ENCODE measurements around the gene NEUROG3. TPM values are rescaled to one million over a fixed set of nuclear protein-coding genes. Genes with fewer than 3 reads are reported as not detected.

Gene NEUROG3
- total RNA-seq, 3 donors from 2014 or later (not counting 1 experiment from before 2014, with no cell fraction given) = not detected

DNA sequence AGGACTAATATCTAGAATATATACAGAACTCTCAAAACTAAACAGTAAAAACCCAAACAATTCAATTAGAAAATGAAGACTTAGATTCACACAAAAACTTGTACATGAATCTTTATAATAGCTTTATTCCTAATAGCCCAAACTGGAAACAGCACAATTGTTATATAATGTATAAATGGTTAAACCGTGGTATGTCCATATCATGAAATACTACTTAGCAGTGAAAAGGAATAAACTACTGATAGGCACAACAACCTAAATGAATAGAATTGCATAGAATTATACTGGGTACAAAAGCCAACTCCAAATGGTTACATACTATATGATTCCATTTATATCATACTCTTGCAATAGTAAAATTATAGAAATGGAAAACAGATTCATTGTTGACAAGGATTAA is 35.9 kb upstream of the NEUROG3 start:
- H3K36me3 Mint-ChIP-seq = no peaks in the 10 kb centered on the region
- H3K4me1 ChIP-seq (ENCODE audit: control insufficient read depth, insufficient read depth, low read length) = no peaks in the 10 kb centered on the region
- H3K27ac Mint-ChIP-seq = no peak overlapping the region
- no peak overlapping the region for H3K4me3 ChIP-seq (ENCODE audit: low read length)
- no peak overlapping the region for H3K27ac ChIP-seq (ENCODE audit: low read length)
- peaks cover 23 to 60% of the 10 kb centered on the region in 2 donors for H3K27me3 Mint-ChIP-seq (ENCODE audit: low read depth in 2 of 2)
- H3K4me1 Mint-ChIP-seq = no peaks in the 10 kb centered on the region
- no CpG with 5 or more reads among the region's 1 CpG for whole genome bisulfite sequencing (ENCODE audit: insufficient coverage)
- peaks cover 6% of the 10 kb centered on the region for H3K27me3 ChIP-seq (ENCODE audit: control insufficient read depth, insufficient read depth, low read length)
- intact Hi-C loops (cut with micrococcal nuclease) = no loop called here
- H3K9me3 ChIP-seq (ENCODE audit: control insufficient read depth, insufficient read depth, low read length) = no peaks in the 10 kb centered on the region
- H3K4me3 Mint-ChIP-seq = no peak overlapping the region
- DNase-seq (no peak), ATAC-seq (no peak)
- H3K36me3 ChIP-seq (ENCODE audit: control insufficient read depth, insufficient read depth, low read length) = no peaks in the 10 kb centered on the region
- TF ChIP-seq, protein P1, sequence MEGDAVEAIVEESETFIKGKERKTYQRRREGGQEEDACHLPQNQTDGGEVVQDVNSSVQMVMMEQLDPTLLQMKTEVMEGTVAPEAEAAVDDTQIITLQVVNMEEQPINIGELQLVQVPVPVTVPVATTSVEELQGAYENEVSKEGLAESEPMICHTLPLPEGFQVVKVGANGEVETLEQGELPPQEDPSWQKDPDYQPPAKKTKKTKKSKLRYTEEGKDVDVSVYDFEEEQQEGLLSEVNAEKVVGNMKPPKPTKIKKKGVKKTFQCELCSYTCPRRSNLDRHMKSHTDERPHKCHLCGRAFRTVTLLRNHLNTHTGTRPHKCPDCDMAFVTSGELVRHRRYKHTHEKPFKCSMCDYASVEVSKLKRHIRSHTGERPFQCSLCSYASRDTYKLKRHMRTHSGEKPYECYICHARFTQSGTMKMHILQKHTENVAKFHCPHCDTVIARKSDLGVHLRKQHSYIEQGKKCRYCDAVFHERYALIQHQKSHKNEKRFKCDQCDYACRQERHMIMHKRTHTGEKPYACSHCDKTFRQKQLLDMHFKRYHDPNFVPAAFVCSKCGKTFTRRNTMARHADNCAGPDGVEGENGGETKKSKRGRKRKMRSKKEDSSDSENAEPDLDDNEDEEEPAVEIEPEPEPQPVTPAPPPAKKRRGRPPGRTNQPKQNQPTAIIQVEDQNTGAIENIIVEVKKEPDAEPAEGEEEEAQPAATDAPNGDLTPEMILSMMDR (IDR thresholded peaks at IDR 0.05) = no peak
- H3K9me3 Mint-ChIP-seq = no peaks in the 10 kb centered on the region

DNA sequence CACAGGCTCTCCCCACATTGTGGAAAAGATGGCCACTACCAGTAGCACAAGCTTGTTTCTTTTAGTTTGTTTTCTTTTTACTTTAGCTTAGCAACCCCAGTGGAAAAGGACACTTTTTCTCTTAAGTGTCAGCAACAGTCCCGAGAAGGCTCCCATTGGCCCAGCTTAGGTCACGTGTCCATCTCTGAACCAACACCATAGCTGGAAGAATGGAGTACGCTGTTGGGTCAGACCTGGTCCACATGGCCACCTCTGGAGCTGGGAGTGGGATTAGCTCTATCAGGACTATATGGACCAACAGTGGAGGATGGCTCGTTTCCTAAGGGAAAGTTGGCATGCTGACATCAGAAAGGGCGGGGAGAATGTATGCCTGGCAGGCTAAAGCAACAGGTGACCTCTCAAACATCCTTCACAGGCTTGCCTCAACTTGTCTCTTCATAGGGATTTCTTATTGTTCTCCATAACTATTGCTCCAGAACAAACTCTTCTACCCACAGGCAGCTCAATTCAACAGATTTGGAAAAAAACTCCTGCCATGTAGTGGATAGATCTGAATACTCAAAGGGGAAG is 27.6 kb upstream of the NEUROG3 start:
- H3K27me3 ChIP-seq (ENCODE audit: control insufficient read depth, insufficient read depth, low read length) = peaks cover 7% of the 10 kb centered on the region
- Mint-ChIP-seq H3K4me3 (no peak overlapping the region), H3K36me3 (no peaks in the 10 kb centered on the region), H3K4me1 (no peaks in the 10 kb centered on the region), H3K27me3 (ENCODE audit: low read depth in 2 of 2) (peaks cover 43 to 83% of the 10 kb centered on the region in 2 donors), H3K27ac (no peak overlapping the region), H3K9me3 (no peaks in the 10 kb centered on the region)
- no peak for DNase-seq
- ATAC-seq = no peak
- no peaks in the 10 kb centered on the region for H3K36me3 ChIP-seq (ENCODE audit: control insufficient read depth, insufficient read depth, low read length)
- 83% methylated on average over 5 of the region's 5 CpGs for WGBS (ENCODE audit: insufficient coverage)
- H3K27ac ChIP-seq (ENCODE audit: low read length) = no peak overlapping the region
- intact Hi-C loops (cut with micrococcal nuclease) = no loop called here
- H3K4me3 ChIP-seq (ENCODE audit: low read length) = no peak overlapping the region
- H3K9me3 ChIP-seq (ENCODE audit: control insufficient read depth, insufficient read depth, low read length) = no peaks in the 10 kb centered on the region
- H3K4me1 ChIP-seq (ENCODE audit: control insufficient read depth, insufficient read depth, low read length) = no peaks in the 10 kb centered on the region
- TF ChIP-seq, protein P1 (IDR thresholded peaks at IDR 0.05) = no peak

DNA sequence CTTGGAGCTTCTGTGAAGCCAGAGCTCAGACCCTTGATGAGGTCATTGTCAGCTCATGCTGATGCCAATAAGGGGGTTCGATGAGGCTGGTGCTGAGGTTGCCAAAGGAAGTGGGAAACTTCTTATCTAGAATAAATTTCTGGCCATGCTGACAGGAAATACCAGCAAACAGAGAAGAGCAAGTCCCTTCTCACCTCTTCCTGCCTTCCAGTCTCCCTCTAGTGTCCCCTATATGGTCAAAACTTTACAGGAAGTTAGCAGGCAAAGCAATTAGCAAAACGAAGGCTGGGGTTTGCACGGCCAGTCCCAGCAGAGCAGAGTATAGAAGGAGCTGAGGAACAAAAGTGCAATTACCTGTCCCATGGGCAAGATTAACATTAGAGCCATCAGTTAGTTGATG is 15.1 kb upstream of the NEUROG3 start:
- intact Hi-C loops (cut with micrococcal nuclease) = no loop called here
- Histone ChIP-seq H3K9me3 (ENCODE audit: control insufficient read depth, insufficient read depth, low read length) (no peaks in the 10 kb centered on the region), H3K4me1 (ENCODE audit: control insufficient read depth, insufficient read depth, low read length) (peaks cover 6% of the 10 kb centered on the region), H3K27ac (ENCODE audit: low read length) (no peak overlapping the region), H3K36me3 (ENCODE audit: control insufficient read depth, insufficient read depth, low read length) (no peaks in the 10 kb centered on the region), H3K27me3 (ENCODE audit: control insufficient read depth, insufficient read depth, low read length) (no peaks in the 10 kb centered on the region), H3K4me3 (ENCODE audit: low read length) (no peak overlapping the region)
- Mint-ChIP-seq H3K9me3 (no peaks in the 10 kb centered on the region), H3K27ac (no peak overlapping the region), H3K4me3 (no peak overlapping the region), H3K4me1 (peaks cover 12 to 14% of the 10 kb centered on the region in 2 donors), H3K27me3 (ENCODE audit: low read depth in 2 of 2) (peaks cover 0 to 3% of the 10 kb centered on the region in 2 donors), H3K36me3 (no peaks in the 10 kb centered on the region)
- no peak for ATAC-seq
- 2% methylated on average over 3 of the region's 3 CpGs for WGBS (ENCODE audit: insufficient coverage)
- DNase-seq = no peak
- TF ChIP-seq, protein P1 (IDR thresholded peaks at IDR 0.05) = no peak

GRCh38 chr10:69584624-69585023 is 11.4 kb upstream of the NEUROG3 start:
- peaks cover 12 to 14% of the 10 kb centered on the region in 2 donors for H3K4me1 Mint-ChIP-seq
- Histone ChIP-seq H3K36me3 (ENCODE audit: control insufficient read depth, insufficient read depth, low read length) (no peaks in the 10 kb centered on the region), H3K4me1 (ENCODE audit: control insufficient read depth, insufficient read depth, low read length) (peaks cover 6% of the 10 kb centered on the region), H3K4me3 (ENCODE audit: low read length) (no peak overlapping the region), H3K27ac (ENCODE audit: low read length) (no peak overlapping the region), H3K9me3 (ENCODE audit: control insufficient read depth, insufficient read depth, low read length) (no peaks in the 10 kb centered on the region), H3K27me3 (ENCODE audit: control insufficient read depth, insufficient read depth, low read length) (no peaks in the 10 kb centered on the region)
- ATAC-seq (no peak), DNase-seq (no peak)
- intact Hi-C loops (cut with micrococcal nuclease) = no loop called here
- no peaks in the 10 kb centered on the region for H3K9me3 Mint-ChIP-seq
- peaks cover 20 to 21% of the 10 kb centered on the region in 2 donors for H3K27me3 Mint-ChIP-seq (ENCODE audit: low read depth in 2 of 2)
- H3K36me3 Mint-ChIP-seq = no peaks in the 10 kb centered on the region
- no peak overlapping the region for H3K27ac Mint-ChIP-seq
- H3K4me3 Mint-ChIP-seq = no peak overlapping the region
- WGBS (ENCODE audit: insufficient coverage) = 79% methylated on average over 3 of the region's 3 CpGs
- TF ChIP-seq, protein P1 (IDR thresholded peaks at IDR 0.05) = no peak
